ENCODE measurements around the gene GRK5.

DNA sequence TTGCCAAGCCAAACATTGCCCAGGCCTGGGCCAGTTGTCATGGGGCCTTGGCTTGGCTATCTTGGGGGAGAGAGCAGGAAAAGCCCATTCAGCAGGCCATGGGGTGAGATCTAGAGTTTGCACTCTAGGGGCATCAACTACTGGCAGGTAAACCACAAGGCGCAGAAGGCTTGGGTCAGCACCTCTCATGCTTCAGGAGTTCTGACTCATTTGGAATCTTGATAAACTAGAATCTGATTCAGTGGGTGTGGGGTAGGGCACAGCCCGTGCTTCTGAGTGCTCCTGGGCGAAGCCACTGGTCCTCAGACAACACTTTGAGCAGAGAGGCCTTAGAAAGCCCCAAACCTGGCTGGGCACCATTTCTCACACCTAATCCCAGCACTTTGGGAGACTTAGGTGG lies 254.0 kb downstream of the GRK5 start:
- TF ChIP-seq, protein P1, sequence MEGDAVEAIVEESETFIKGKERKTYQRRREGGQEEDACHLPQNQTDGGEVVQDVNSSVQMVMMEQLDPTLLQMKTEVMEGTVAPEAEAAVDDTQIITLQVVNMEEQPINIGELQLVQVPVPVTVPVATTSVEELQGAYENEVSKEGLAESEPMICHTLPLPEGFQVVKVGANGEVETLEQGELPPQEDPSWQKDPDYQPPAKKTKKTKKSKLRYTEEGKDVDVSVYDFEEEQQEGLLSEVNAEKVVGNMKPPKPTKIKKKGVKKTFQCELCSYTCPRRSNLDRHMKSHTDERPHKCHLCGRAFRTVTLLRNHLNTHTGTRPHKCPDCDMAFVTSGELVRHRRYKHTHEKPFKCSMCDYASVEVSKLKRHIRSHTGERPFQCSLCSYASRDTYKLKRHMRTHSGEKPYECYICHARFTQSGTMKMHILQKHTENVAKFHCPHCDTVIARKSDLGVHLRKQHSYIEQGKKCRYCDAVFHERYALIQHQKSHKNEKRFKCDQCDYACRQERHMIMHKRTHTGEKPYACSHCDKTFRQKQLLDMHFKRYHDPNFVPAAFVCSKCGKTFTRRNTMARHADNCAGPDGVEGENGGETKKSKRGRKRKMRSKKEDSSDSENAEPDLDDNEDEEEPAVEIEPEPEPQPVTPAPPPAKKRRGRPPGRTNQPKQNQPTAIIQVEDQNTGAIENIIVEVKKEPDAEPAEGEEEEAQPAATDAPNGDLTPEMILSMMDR (IDR thresholded peaks at IDR 0.05) = no peak
- no peak for TF ChIP-seq EP300 (IDR thresholded peaks at IDR 0.05)
- TF ChIP-seq POLR2AphosphoS5 (IDR thresholded peaks at IDR 0.05) = no peak
- no peak for TF ChIP-seq POLR2A (IDR thresholded peaks at IDR 0.05)

Data from sigmoid colon (tissue), 4 donors.